SU-DHL-6 (cell line): ENCODE data around the gene GEMIN4.

Experiments
- EZH2phosphoT487 ChIP-seq: fragments of 200-600 bp; sonication (generic), shearing (Covaris generic); conservative IDR thresholded peaks from 2 replicates; pipeline ENCODE4 v1.6.1; 2018; ENCODE audit warnings: mild to moderate bottlenecking, antibody characterized with exemption, low read length, moderate library complexity, mixed read lengths
- TF ChIP-seq, protein P1 (sequence below): fragments of 200-600 bp; sonication (generic); IDR thresholded peaks from one replicate; pipeline ENCODE4 v1.5.1; 2017; ENCODE audit warnings: antibody characterized with exemption, mild to moderate bottlenecking, low read length, moderate library complexity; ENCODE audit not compliant: insufficient read depth, poor library complexity, severe bottlenecking

GRCh38 chr17:751269-752001, 629 bp downstream of the GEMIN4 start:
- TF ChIP-seq, protein P1, sequence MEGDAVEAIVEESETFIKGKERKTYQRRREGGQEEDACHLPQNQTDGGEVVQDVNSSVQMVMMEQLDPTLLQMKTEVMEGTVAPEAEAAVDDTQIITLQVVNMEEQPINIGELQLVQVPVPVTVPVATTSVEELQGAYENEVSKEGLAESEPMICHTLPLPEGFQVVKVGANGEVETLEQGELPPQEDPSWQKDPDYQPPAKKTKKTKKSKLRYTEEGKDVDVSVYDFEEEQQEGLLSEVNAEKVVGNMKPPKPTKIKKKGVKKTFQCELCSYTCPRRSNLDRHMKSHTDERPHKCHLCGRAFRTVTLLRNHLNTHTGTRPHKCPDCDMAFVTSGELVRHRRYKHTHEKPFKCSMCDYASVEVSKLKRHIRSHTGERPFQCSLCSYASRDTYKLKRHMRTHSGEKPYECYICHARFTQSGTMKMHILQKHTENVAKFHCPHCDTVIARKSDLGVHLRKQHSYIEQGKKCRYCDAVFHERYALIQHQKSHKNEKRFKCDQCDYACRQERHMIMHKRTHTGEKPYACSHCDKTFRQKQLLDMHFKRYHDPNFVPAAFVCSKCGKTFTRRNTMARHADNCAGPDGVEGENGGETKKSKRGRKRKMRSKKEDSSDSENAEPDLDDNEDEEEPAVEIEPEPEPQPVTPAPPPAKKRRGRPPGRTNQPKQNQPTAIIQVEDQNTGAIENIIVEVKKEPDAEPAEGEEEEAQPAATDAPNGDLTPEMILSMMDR, result no peak
- TF ChIP-seq EZH2phosphoT487, result no peak
